Measurements from ENCODE around the gene SGPL1. TPM values are rescaled to one million over a fixed set of nuclear protein-coding genes. Genes with fewer than 3 reads are reported as not detected.

SGPL1 gene
- polyA plus RNA-seq, 1 donor from 2014 or later = 33.4 TPM

GRCh38 chr10:70921285-70921684 lies 105.5 kb downstream of the SGPL1 start:
- no peak overlapping the region for H3K27ac ChIP-seq (ENCODE audit: low read length)
- no peak overlapping the region for H3K9ac ChIP-seq (ENCODE audit: low read length)
- no peak overlapping the region for H3K4me2 ChIP-seq (ENCODE audit: low read length)
- H3K9me3 ChIP-seq (ENCODE audit: low read length) = no peaks in the 10 kb centered on the region
- no peaks in the 10 kb centered on the region for H3F3A ChIP-seq (ENCODE audit: insufficient read depth, low read length, poor library complexity, severe bottlenecking)
- no peaks in the 10 kb centered on the region for H3K36me3 ChIP-seq (ENCODE audit: insufficient read depth, low read length)
- TF ChIP-seq EZH2 (IDR thresholded peaks at IDR 0.05; ENCODE audit: borderline replicate concordance, insufficient read depth, low read length, poor library complexity, severe bottlenecking) = no peak
- no peak for TF ChIP-seq EP300 (conservative IDR thresholded peaks at IDR 0.05; ENCODE audit: poor library complexity, severe bottlenecking)
- TF ChIP-seq REST (IDR thresholded peaks at IDR 0.05; ENCODE audit: borderline replicate concordance) = no peak
- TF ChIP-seq CTCF (IDR thresholded peaks at IDR 0.05; ENCODE audit: poor library complexity, severe bottlenecking) = no peak
- TF ChIP-seq POLR2AphosphoS5 (IDR thresholded peaks at IDR 0.05) = no peak
- H3K27me3 ChIP-seq (ENCODE audit: insufficient read depth, low read depth, low read length) = no peaks in the 10 kb centered on the region
- no peaks in the 10 kb centered on the region for H3K79me2 ChIP-seq (replicated peaks; ENCODE audit: insufficient read depth, low read length)
- no peak overlapping the region for H3K4me3 ChIP-seq (ENCODE audit: low read length)
- H2AFZ ChIP-seq (ENCODE audit: low read depth, low read length) = no peak overlapping the region
- no peaks in the 10 kb centered on the region for H4K20me1 ChIP-seq (ENCODE audit: insufficient read depth)
- H3K9me2 ChIP-seq (ENCODE audit: insufficient read depth, low read length) = no peaks in the 10 kb centered on the region

GRCh38 chr10:70923696-70924095 lies 107.9 kb downstream of the SGPL1 start:
- H3K27me3 ChIP-seq (ENCODE audit: insufficient read depth, low read depth, low read length) = no peaks in the 10 kb centered on the region
- no peak overlapping the region for H3K9ac ChIP-seq (ENCODE audit: low read length)
- no peak overlapping the region for H2AFZ ChIP-seq (ENCODE audit: low read depth, low read length)
- no peaks in the 10 kb centered on the region for H3K79me2 ChIP-seq (replicated peaks; ENCODE audit: insufficient read depth, low read length)
- no peaks in the 10 kb centered on the region for H3K9me3 ChIP-seq (ENCODE audit: low read length)
- H3K27ac ChIP-seq (ENCODE audit: low read length) = no peak overlapping the region
- TF ChIP-seq TAF1 (IDR thresholded peaks at IDR 0.05; ENCODE audit: low read depth) = no peak
- TF ChIP-seq REST (IDR thresholded peaks at IDR 0.05; ENCODE audit: borderline replicate concordance) = no peak
- no peak for TF ChIP-seq SMC3 (conservative IDR thresholded peaks at IDR 0.05; ENCODE audit: poor library complexity)
- TF ChIP-seq EZH2 (IDR thresholded peaks at IDR 0.05; ENCODE audit: borderline replicate concordance, insufficient read depth, low read length, poor library complexity, severe bottlenecking) = no peak
- no peak for TF ChIP-seq EP300 (conservative IDR thresholded peaks at IDR 0.05; ENCODE audit: poor library complexity, severe bottlenecking)
- TF ChIP-seq RAD21 (conservative IDR thresholded peaks at IDR 0.05) = no peak
- no peak for TF ChIP-seq MXI1 (conservative IDR thresholded peaks at IDR 0.05; ENCODE audit: poor library complexity, severe bottlenecking)
- TF ChIP-seq CTCF (IDR thresholded peaks at IDR 0.05; ENCODE audit: poor library complexity, severe bottlenecking) = no peak
- no peak for TF ChIP-seq POLR2AphosphoS5 (IDR thresholded peaks at IDR 0.05)
- H3K4me3 ChIP-seq (ENCODE audit: low read length) = no peak overlapping the region
- H3F3A ChIP-seq (ENCODE audit: insufficient read depth, low read length, poor library complexity, severe bottlenecking) = no peaks in the 10 kb centered on the region
- H4K20me1 ChIP-seq (ENCODE audit: insufficient read depth) = no peaks in the 10 kb centered on the region
- H3K36me3 ChIP-seq (ENCODE audit: insufficient read depth, low read length) = no peaks in the 10 kb centered on the region
- H3K4me2 ChIP-seq (ENCODE audit: low read length) = no peak overlapping the region
- no peaks in the 10 kb centered on the region for H3K9me2 ChIP-seq (ENCODE audit: insufficient read depth, low read length)

All from neural cell (in vitro differentiated cells).